Progenitor cell of endocrine pancreas (in vitro differentiated cells): Measurements from ENCODE around the gene TRPM2. TPM values are rescaled to one million over a fixed set of nuclear protein-coding genes. Genes with fewer than 3 reads are reported as not detected.

Source experiments
- DNase-seq: peaks from one replicate; pipeline ENCODE4 v3.0.0; 2021; ENCODE audit warnings: low spot score; ENCODE audit not compliant: unreplicated experiment
- H3K27ac Mint-ChIP-seq: 2 replicates; pipeline ENCODE4 v1.8.0; 2021; ENCODE audit warnings: mild to moderate bottlenecking, moderate library complexity, mixed read lengths
- H3K27me3 Mint-ChIP-seq: 2 replicates; pipeline ENCODE4 v1.8.0; 2021; ENCODE audit warnings: mixed read lengths
- H3K36me3 Mint-ChIP-seq: 2 replicates; pipeline ENCODE4 v1.8.0; 2022; ENCODE audit warnings: mixed read lengths; ENCODE audit not compliant: insufficient read depth
- H3K4me1 Mint-ChIP-seq: 2 replicates; pipeline ENCODE4 v1.8.0; 2021; ENCODE audit warnings: low read depth, mixed read lengths
- H3K4me3 Mint-ChIP-seq: 2 replicates; pipeline ENCODE4 v1.8.0; 2021; ENCODE audit warnings: low read depth, mild to moderate bottlenecking, moderate library complexity, mixed read lengths
- H3K9me3 Mint-ChIP-seq: 2 replicates; pipeline ENCODE4 v1.8.0; 2021; ENCODE audit warnings: low read depth, mixed read lengths
- CTCF ChIP-seq: fragments of 200-600 bp; sonication (generic); IDR thresholded peaks from one replicate; pipeline ENCODE4 v1.5.0; 2021; ENCODE audit warnings: antibody characterized with exemption, mild to moderate bottlenecking; ENCODE audit not compliant: unreplicated experiment
- total RNA-seq: library from RNA; stranded (reverse); gene quantifications from 2 replicates; pipeline ENCODE4 v1.2.1, GENCODE V29; 2021

TRPM2 gene
- total RNA-seq, 1 donor from 2014 or later: 0.17 TPM

- H3K4me1 Mint-ChIP-seq: no peaks in the 10 kb centered on the region
- no peaks in the 10 kb centered on the region for H3K36me3 Mint-ChIP-seq
- H3K27me3 Mint-ChIP-seq: peaks cover 3% of the 10 kb centered on the region
- H3K4me3 Mint-ChIP-seq: no peak overlapping the region
- DNase-seq: no peak
- H3K9me3 Mint-ChIP-seq: peaks cover 10% of the 10 kb centered on the region
- TF ChIP-seq CTCF: no peak
- H3K27ac Mint-ChIP-seq: no peak overlapping the region
Observed at GRCh38 chr21:44433791-44434567, 80.6 kb downstream of the TRPM2 start.

DNA sequence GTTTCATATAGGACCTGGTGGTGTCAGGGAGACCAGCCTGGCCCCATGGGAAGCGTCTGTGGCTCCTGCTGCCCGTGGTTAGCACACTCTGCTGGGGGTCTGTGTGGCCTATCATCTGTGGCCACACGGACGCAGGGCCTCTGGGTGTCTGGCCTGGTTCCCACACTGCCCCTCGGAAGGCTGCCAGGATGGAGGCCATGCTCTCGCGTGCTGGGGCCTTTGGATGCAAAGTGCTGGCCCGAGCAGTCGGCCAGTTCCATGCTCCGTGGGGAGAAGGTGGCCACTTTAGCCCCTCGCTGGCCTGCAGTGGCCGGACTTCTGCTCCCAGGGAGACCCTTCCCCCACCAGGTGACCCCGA, 81.1 kb downstream of the TRPM2 start:
- H3K4me3 Mint-ChIP-seq: no peak overlapping the region
- no peak for TF ChIP-seq CTCF
- peaks cover 10% of the 10 kb centered on the region for H3K9me3 Mint-ChIP-seq
- no peak overlapping the region for H3K27ac Mint-ChIP-seq
- H3K4me1 Mint-ChIP-seq: no peaks in the 10 kb centered on the region
- H3K36me3 Mint-ChIP-seq: no peaks in the 10 kb centered on the region
- peak; percentile 1 for DNase-seq
- H3K27me3 Mint-ChIP-seq: peaks cover 3% of the 10 kb centered on the region

DNA sequence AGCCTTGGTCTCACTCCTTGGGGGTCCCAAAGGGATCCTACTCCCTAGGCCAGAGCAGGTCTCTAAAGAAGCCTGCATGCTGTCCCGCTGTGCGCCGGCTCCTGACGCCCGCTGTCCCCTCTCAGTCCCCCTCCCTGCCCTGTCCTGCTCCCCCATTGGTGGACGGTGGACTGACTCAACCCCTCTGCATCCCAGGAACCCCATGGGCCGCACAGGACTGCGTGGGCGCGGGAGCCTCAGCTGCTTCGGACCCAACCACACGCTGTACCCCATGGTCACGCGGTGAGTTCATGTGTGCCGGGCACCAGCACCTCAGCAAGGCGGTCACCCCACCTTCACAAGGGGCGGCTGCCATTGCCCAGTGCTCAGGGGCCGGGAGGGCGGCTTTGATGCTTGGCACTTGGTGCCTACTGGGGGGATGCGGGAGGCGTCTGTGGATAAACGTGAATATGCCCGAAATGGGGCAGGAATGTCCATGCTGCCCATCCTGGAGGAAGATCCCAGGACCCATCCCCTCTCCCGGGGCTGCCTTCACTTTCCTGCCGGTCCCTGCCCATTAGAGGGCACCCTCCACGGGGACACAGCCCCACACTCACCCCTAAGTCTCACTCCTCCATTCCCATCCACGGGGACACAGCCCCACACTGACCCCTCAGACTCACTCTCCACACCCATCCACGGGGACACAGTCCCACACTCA, 81.7 kb downstream of the TRPM2 start:
- H3K4me3 Mint-ChIP-seq: no peak overlapping the region
- no peak for TF ChIP-seq CTCF
- peaks cover 3% of the 10 kb centered on the region for H3K27me3 Mint-ChIP-seq
- no peaks in the 10 kb centered on the region for H3K4me1 Mint-ChIP-seq
- no peaks in the 10 kb centered on the region for H3K36me3 Mint-ChIP-seq
- DNase-seq: peak; percentile 8
- peaks cover 5% of the 10 kb centered on the region for H3K9me3 Mint-ChIP-seq
- H3K27ac Mint-ChIP-seq: no peak overlapping the region

DNA sequence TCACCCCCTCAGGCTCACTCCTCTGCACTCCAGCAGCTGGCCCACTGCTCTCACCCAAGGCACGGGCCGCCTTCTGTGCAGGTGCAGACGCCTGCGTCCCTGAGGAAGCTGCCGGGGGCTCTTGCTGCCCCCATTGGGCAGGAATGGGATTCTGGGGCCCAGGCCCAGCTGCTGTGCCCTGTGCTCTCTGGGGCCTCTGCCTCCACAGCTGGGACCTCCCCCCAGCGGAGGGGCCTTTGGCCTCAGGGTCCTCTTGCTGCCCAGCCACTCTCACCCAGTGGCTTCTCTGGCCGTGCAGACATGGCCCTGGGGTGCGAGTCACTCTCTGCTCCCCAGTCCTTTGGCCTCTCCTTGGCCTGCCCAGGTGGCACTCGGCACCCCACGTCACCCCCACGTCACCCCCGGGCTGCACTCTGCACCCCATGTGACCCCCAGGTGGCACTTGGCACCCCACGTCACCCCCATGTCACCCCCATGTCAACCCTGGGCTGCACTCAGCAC, 82.7 kb downstream of the TRPM2 start:
- no peak for DNase-seq
- no peak overlapping the region for H3K4me3 Mint-ChIP-seq
- H3K4me1 Mint-ChIP-seq: no peaks in the 10 kb centered on the region
- no peak for TF ChIP-seq CTCF
- no peaks in the 10 kb centered on the region for H3K9me3 Mint-ChIP-seq
- H3K27ac Mint-ChIP-seq: no peak overlapping the region
- H3K27me3 Mint-ChIP-seq: peaks cover 3% of the 10 kb centered on the region
- H3K36me3 Mint-ChIP-seq: no peaks in the 10 kb centered on the region

DNA sequence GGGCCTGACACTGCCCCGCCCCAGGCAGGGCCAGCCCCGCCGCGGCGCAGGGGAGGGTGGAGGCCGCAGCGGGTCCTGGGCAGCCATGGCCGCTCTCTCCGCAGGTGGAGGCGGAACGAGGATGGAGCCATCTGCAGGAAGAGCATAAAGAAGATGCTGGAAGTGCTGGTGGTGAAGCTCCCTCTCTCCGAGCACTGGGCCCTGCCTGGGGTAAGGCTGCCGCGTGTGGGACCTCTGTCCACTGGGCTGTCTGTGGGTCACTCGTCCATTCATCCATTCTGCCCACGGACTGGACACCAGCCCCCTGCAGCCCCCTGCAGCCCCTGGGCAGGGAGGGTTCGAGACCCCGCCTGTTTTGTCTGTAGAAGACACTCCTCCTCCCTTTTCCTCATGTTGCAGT, 83.5 kb downstream of the TRPM2 start:
- no peak for DNase-seq
- Mint-ChIP-seq H3K4me1 (no peaks in the 10 kb centered on the region), H3K27me3 (peaks cover 3% of the 10 kb centered on the region)

More for the DNA sequence above, 83.5 kb downstream of the TRPM2 start:
- Mint-ChIP-seq H3K9me3 (no peaks in the 10 kb centered on the region), H3K36me3 (no peaks in the 10 kb centered on the region), H3K27ac (no peak overlapping the region), H3K4me3 (no peak overlapping the region)
- no peak for TF ChIP-seq CTCF
